SK-N-SH (cell line): ENCODE measurements around the gene EHD1. TPM values are rescaled to one million over a fixed set of nuclear protein-coding genes. Genes with fewer than 3 reads are reported as not detected.

Experiments
- CTCF ChIA-PET: fragments of 300-600, 350-600 bp; formaldehyde crosslinking; extraction: SDS; loops from one replicate; lab custom pipeline; 2021; lab: Yijun Ruan, JAX
- POLR2A ChIA-PET: fragments of 350-600 bp; sonication (Branson Sonifier 250); formaldehyde crosslinking; extraction: SDS; loops from one replicate; lab custom pipeline; 2020; ENCODE audit warnings: antibody characterized with exemption, inconsistent platforms; lab: Yijun Ruan, JAX
- DNase-seq: peaks from one replicate; pipeline ENCODE4 v3.0.0; 2012
- H2AFZ ChIP-seq: fragments of 200-600 bp; sonication (generic); 2 replicates; pipeline ENCODE4 v1.8.1; 2016; ENCODE audit warnings: antibody characterized with exemption, mild to moderate bottlenecking, low read depth
- H3F3A ChIP-seq: fragments of 200-600 bp; sonication (generic); replicated peaks from 2 replicates; pipeline ENCODE3; 2016; ENCODE audit warnings: antibody characterized with exemption, mild to moderate bottlenecking; ENCODE audit not compliant: insufficient read depth
- H3K27ac ChIP-seq, 2 experiments: fragments of 200-500 bp in 1 of 2; fragments of 200-600 bp in 1 of 2; sonication (Bioruptor generic) in 1 of 2; sonication (generic), shearing (Covaris generic) in 1 of 2; 2 replicates each; pipeline versions ENCODE4 v1.5.1 to v1.6.1; 2014 to 2016; ENCODE audit warnings: low read depth in 2 of 2, inconsistent platforms in 1 of 2, low read length in 1 of 2, mild to moderate bottlenecking in 1 of 2, mixed read lengths in 1 of 2
- H3K27me3 ChIP-seq: fragments of 200-600 bp; sonication (generic), shearing (Covaris generic); 2 replicates; pipeline ENCODE4 v1.6.1; 2016; ENCODE audit warnings: mixed run types; ENCODE audit not compliant: insufficient read depth
- H3K36me3 ChIP-seq, 2 experiments: fragments of 200-500 bp in 1 of 2; fragments of 200-600 bp in 1 of 2; sonication (Bioruptor generic) in 1 of 2; sonication (generic) in 1 of 2; replicated peaks in 1 of 2; 2 replicates each; pipeline versions ENCODE3 to v1.5.1; 2014 to 2016; ENCODE audit warnings: low read length in 1 of 2, mild to moderate bottlenecking in 1 of 2; ENCODE audit not compliant: insufficient read depth in 2 of 2, control insufficient read depth in 1 of 2
- H3K4me1 ChIP-seq, 2 experiments: fragments of 200-500 bp in 1 of 2; fragments of 200-600 bp in 1 of 2; sonication (Bioruptor generic) in 1 of 2; sonication (generic), shearing (Covaris generic) in 1 of 2; 2 replicates each; pipeline versions ENCODE4 v1.5.1 to v1.6.1; 2014 to 2016; ENCODE audit warnings: low read depth in 1 of 2, low read length in 1 of 2, mixed run types in 1 of 2; ENCODE audit not compliant: insufficient read depth in 2 of 2, control insufficient read depth in 1 of 2
- H3K4me2 ChIP-seq: fragments of 200-600 bp; sonication (generic), shearing (Covaris generic); 2 replicates; pipeline ENCODE4 v1.6.1; 2017; ENCODE audit warnings: mixed run types
- H3K4me3 ChIP-seq, 2 experiments: fragments of 200-500 bp in 1 of 2; fragments of 200-600 bp in 1 of 2; sonication (Bioruptor generic) in 1 of 2; sonication (generic), shearing (Covaris generic) in 1 of 2; 2 replicates each; pipeline versions ENCODE4 v1.5.1 to v1.8.1; 2014 to 2016; ENCODE audit warnings: low read depth in 2 of 2, inconsistent platforms in 1 of 2, low read length in 1 of 2, mild to moderate bottlenecking in 1 of 2, mixed read lengths in 1 of 2, moderate library complexity in 1 of 2
- H3K79me2 ChIP-seq: fragments of 200-600 bp; sonication (generic); 2 replicates; pipeline ENCODE4 v1.8.1; 2017; ENCODE audit warnings: mild to moderate bottlenecking; ENCODE audit not compliant: insufficient read depth
- H3K9ac ChIP-seq: fragments of 200-600 bp; sonication (generic); 2 replicates; pipeline ENCODE4 v1.6.1; 2017; ENCODE audit warnings: mixed run types
- H3K9me2 ChIP-seq: fragments of 200-600 bp; sonication (generic); 2 replicates; pipeline ENCODE4 v1.6.1; 2017; ENCODE audit warnings: mixed run types
- H3K9me3 ChIP-seq: fragments of 200-600 bp; sonication (generic); 2 replicates; pipeline ENCODE4 v1.6.1; 2017; ENCODE audit warnings: mixed run types, mild to moderate bottlenecking, moderate library complexity
- H4K20me1 ChIP-seq: fragments of 200-600 bp; sonication (generic); 2 replicates; pipeline ENCODE4 v1.6.1; 2017; ENCODE audit warnings: mild to moderate bottlenecking, mixed run types; ENCODE audit not compliant: insufficient read depth
- FOXM1 ChIP-seq: IDR thresholded peaks from 2 replicates; pipeline ENCODE4 v1.4.0; 2012; ENCODE audit warnings: low read depth, mild to moderate bottlenecking
- GATA2 ChIP-seq: sonication (generic); formaldehyde crosslinking; IDR thresholded peaks from 2 replicates; pipeline ENCODE4 v1.5.0; 2020; ENCODE audit warnings: mild to moderate bottlenecking, missing genetic modification reagents
- MXI1 ChIP-seq: IDR thresholded peaks from 2 replicates; pipeline ENCODE4 v1.6.1; 2012; ENCODE audit warnings: mild to moderate bottlenecking, low read depth, low read length, improper control_type of control experiment
- NFIC ChIP-seq: IDR thresholded peaks from 2 replicates; pipeline ENCODE4 v1.4.0; 2012; ENCODE audit warnings: borderline replicate concordance
- RAD21 ChIP-seq: IDR thresholded peaks from 2 replicates; pipeline ENCODE4 v1.6.1; 2012; ENCODE audit warnings: mild to moderate bottlenecking, low read length
- RCOR1 ChIP-seq: fragments of 150-350 bp; IDR thresholded peaks from 2 replicates; pipeline ENCODE4 v1.6.1; 2017; ENCODE audit warnings: antibody characterized with exemption, low read length
- RFX5 ChIP-seq: IDR thresholded peaks from 2 replicates; pipeline ENCODE4 v1.6.1; 2012; ENCODE audit warnings: mild to moderate bottlenecking, improper control_type of control experiment, low read length
- SMC3 ChIP-seq: IDR thresholded peaks from 2 replicates; pipeline ENCODE4 v1.6.1; 2012; ENCODE audit warnings: low read depth, low read length, improper control_type of control experiment
- TEAD4 ChIP-seq: IDR thresholded peaks from 2 replicates; pipeline ENCODE4 v1.4.0; 2012; ENCODE audit warnings: mild to moderate bottlenecking, borderline replicate concordance; ENCODE audit not compliant: insufficient read depth
- YY1 ChIP-seq: IDR thresholded peaks from 2 replicates; pipeline ENCODE4 v1.4.0; 2012; ENCODE audit warnings: low read depth, mild to moderate bottlenecking
- WGBS: methylation state at CpG from one replicate; pipeline ENCODE4 v1.1.6; 2017; ENCODE audit warnings: low lambda C conversion rate; 5-methylcytosine and 5-hydroxymethylcytosine counted together
- polyA plus RNA-seq, 3 experiments: library from polyadenylated mRNA; depleted of rRNA; stranded (reverse); fragments of >200 nt; gene quantifications; 2 replicates each; pipeline ENCODE4 v1.2.3, GENCODE V29; 2012
- TF ChIP-seq, protein P1 (sequence below): IDR thresholded peaks from 2 replicates; pipeline ENCODE4 v1.4.0; 2012; ENCODE audit warnings: low read depth
- TF ChIP-seq, protein P2 (sequence below): IDR thresholded peaks from 2 replicates; pipeline ENCODE4 v1.4.0; 2012; ENCODE audit warnings: low read depth, borderline replicate concordance

EHD1 gene
- polyA plus RNA-seq, 1 of the 3 experiments (the other 2 are of a cell fraction) = 93.3 TPM

DNA sequence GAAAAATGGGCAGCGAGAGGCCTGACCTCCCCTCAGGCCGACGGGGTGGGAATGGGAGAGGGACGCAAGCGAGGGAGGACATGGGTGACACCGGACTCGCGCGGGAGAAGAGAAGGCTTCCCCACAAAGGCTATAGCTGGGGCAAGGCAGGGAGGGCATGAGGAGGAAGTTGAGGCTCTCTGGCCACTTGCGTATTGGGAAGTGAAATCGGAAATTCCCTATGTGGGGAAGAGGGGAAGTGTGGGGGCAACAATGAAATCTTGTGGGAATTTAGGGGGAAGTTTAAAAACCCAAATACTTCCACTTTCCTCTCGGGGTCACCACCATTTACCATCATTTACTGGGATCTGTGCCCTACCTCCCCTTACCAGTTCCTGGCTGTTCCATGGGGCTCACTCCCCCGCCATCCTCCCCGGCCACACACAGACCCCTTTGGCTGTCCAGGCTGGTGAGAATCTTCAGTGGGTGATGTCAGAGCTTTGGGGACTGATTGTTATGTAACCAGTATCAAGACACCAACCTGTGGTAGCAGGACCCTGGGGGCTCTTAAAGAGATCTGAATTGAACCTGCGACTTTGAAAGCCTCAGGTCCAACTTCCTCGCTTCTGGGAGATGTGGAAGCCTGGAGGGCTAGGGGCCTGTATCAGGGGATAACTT is 951 bp upstream of the EHD1 start:
- POLR2A ChIA-PET = interaction anchor here (1.3 to 1.7 kb wide), 2 partner anchors 9 to 23 kb away, joined by 5 to 8 read pairs; no protein-coding TSS in a partner anchor
- 27% methylated on average over 16 of the region's 16 CpGs for WGBS
- no peak for DNase-seq
- Histone ChIP-seq H3K4me1 (peaks cover 6 to 32% of the 10 kb centered on the region in 2 experiments; a peak in 2 of 4 replicates), H3K9ac (peak overlapping the region; percentile 89), H3K9me2 (no peaks in the 10 kb centered on the region), H3K36me3 (peaks cover 3 to 5% of the 10 kb centered on the region in 2 experiments), H3K79me2 (peaks cover 40% of the 10 kb centered on the region), H3K27me3 (no peaks in the 10 kb centered on the region), H3K4me2 (peak overlapping the region; percentile 98), H4K20me1 (peaks cover 24% of the 10 kb centered on the region), H3K9me3 (no peaks in the 10 kb centered on the region), H3K27ac (peak overlapping the region; percentile 76 to 77), H2AFZ (peak overlapping the region; percentile 68), H3F3A (no peaks in the 10 kb centered on the region), H3K4me3 (peak overlapping the region; percentile 88 to 95)
- no peak for TF ChIP-seq FOXM1
- CTCF ChIA-PET = interaction anchor here (0.7 to 26.7 kb wide), 9 partner anchors 8 to 238 kb away, joined by 3 to 530 read pairs (median 5); partner anchors contain the start of genes ATG2A, CDC42BPG and ZNHIT2

DNA sequence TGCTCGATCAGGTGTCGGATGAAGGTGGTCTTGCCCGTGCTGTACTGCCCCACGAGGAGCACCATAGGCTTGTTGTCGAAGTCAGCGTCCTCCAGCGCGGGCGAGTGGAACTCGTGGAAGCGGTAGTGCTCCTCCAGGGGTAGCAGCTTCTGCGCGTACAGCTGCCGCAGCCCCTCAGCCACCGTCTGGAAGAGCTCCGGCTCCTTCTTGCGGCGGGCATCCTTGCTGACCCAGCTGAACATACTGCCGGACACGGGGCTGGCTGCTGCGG is 263 bp downstream of the EHD1 start:
- peaks cover 11 to 12% of the 10 kb centered on the region in 2 experiments for H3K36me3 ChIP-seq
- no peaks in the 10 kb centered on the region for H3K9me3 ChIP-seq
- DNase-seq = no peak
- peak overlapping the region; percentile 92 for H3K4me2 ChIP-seq
- POLR2A ChIA-PET = interaction anchor here (0.9 to 1.7 kb wide), 4 partner anchors 12 to 244 kb away, joined by 4 to 8 read pairs (median 6); partner anchors contain the start of genes FAU, MEN1 and MRPL49
- peak overlapping the region; percentile 82 for H3K9ac ChIP-seq
- no peaks in the 10 kb centered on the region for H3K27me3 ChIP-seq
- peaks cover 52% of the 10 kb centered on the region for H3K79me2 ChIP-seq
- peak overlapping the region; percentile 89; the same call in 1 of the 2 replicates for H2AFZ ChIP-seq
- WGBS = 0% methylated on average over 5 of the region's 21 CpGs
- no peaks in the 10 kb centered on the region for H3F3A ChIP-seq
- H3K4me1 ChIP-seq = peaks cover 6 to 32% of the 10 kb centered on the region in 2 experiments; a peak in 2 of 4 replicates
- H3K4me3 ChIP-seq = peak overlapping the region; percentile 95 to 96
- no peaks in the 10 kb centered on the region for H3K9me2 ChIP-seq
- CTCF ChIA-PET = interaction anchor here (0.6 to 26.7 kb wide), 11 partner anchors 9 to 240 kb away, joined by 3 to 530 read pairs (median 4); partner anchors contain the start of genes CDC42BPG and ZNHIT2
- H4K20me1 ChIP-seq = peaks cover 29% of the 10 kb centered on the region
- no peak for TF ChIP-seq YY1
- TF ChIP-seq TEAD4 = no peak
- TF ChIP-seq, protein P1, sequence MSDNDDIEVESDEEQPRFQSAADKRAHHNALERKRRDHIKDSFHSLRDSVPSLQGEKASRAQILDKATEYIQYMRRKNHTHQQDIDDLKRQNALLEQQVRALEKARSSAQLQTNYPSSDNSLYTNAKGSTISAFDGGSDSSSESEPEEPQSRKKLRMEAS = peak; percentile 56
- no peak for TF ChIP-seq RAD21
- no peak for TF ChIP-seq NFIC
- H3K27ac ChIP-seq = peak overlapping the region; percentile 38 to 77; a peak in 3 of 4 replicates

DNA sequence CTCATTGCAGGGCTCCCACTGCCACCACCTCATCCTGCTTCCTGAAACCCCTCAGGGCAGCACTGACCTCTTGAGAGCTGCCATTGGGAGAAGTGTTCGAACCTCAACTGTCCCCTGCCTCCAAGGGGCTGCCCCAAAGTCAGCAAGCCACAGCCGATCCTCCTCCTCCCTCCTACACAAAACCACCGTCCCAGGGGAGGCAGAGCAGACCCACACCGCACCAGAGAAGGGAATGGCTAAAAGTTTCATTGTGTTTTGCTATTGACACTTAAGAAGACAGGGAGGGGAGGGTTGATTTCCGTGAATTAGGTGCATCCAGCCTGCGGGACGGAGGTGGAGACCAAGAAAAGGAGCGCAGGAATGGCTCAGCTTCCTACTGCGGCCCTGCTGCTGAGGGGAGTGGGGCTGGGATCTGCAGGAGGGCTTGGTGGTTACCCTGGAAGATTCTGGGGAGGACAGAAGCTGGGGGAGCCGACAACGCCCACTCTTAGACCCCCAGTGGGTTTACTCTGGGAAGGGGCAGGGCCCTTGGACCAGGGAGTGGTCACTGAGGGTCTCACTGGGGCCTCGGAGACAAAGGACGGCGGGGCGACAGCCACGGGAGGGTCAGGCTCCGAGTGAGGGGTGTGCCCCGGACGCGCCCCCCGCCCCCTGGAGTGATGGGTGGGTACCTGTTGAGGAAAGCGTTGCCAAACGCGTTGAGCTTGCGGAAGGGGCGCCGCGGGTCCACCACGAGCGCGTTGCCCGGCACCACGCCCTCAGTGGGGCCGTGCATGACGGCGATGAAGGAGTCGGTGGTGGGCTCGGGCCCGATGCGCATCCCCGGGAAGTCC is 815 bp downstream of the EHD1 start:
- H3K79me2 ChIP-seq = peaks cover 58% of the 10 kb centered on the region
- 3% methylated on average over 26 of the region's 41 CpGs for WGBS

More for the DNA sequence above, 815 bp downstream of the EHD1 start:
- H3F3A ChIP-seq = no peaks in the 10 kb centered on the region
- peak overlapping the region; percentile 38 to 77; a peak in 3 of 4 replicates for H3K27ac ChIP-seq
- H3K9me3 ChIP-seq = no peaks in the 10 kb centered on the region
- H3K36me3 ChIP-seq = peaks cover 16% of the 10 kb centered on the region in 2 experiments
- CTCF ChIA-PET = interaction anchor here (0.6 to 26.7 kb wide), 12 partner anchors 9 to 137 kb away, joined by 3 to 530 read pairs (median 4); partner anchors contain the start of genes ARL2 and CDC42BPG
- peak overlapping the region; percentile 95 to 96 for H3K4me3 ChIP-seq
- H3K4me2 ChIP-seq = peak overlapping the region; percentile 92
- peaks cover 34% of the 10 kb centered on the region for H4K20me1 ChIP-seq
- peak overlapping the region; percentile 89; the same call in 1 of the 2 replicates for H2AFZ ChIP-seq
- H3K27me3 ChIP-seq = no peaks in the 10 kb centered on the region
- peak overlapping the region; percentile 82 for H3K9ac ChIP-seq
- H3K9me2 ChIP-seq = no peaks in the 10 kb centered on the region
- DNase-seq = peak; percentile 67
- TF ChIP-seq, protein P2, sequence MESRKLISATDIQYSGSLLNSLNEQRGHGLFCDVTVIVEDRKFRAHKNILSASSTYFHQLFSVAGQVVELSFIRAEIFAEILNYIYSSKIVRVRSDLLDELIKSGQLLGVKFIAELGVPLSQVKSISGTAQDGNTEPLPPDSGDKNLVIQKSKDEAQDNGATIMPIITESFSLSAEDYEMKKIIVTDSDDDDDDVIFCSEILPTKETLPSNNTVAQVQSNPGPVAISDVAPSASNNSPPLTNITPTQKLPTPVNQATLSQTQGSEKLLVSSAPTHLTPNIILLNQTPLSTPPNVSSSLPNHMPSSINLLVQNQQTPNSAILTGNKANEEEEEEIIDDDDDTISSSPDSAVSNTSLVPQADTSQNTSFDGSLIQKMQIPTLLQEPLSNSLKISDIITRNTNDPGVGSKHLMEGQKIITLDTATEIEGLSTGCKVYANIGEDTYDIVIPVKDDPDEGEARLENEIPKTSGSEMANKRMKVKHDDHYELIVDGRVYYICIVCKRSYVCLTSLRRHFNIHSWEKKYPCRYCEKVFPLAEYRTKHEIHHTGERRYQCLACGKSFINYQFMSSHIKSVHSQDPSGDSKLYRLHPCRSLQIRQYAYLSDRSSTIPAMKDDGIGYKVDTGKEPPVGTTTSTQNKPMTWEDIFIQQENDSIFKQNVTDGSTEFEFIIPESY = no peak
- TF ChIP-seq MXI1 (0 out of 2 replicates have a peak, but pooled peaks have one; percentile 20), GATA2 (CRISPR knock-in tag) (no peak), RCOR1 (no peak), RFX5 (no peak), SMC3 (no peak)
- TF ChIP-seq, all 33 proteins: peak for 1
- peaks cover 6 to 32% of the 10 kb centered on the region in 2 experiments; a peak in 2 of 4 replicates for H3K4me1 ChIP-seq
- POLR2A ChIA-PET = interaction anchor here (0.9 to 1.7 kb wide), 4 partner anchors 11 to 244 kb away, joined by 4 to 8 read pairs (median 6); partner anchors contain the start of genes FAU, MEN1 and MRPL49
